ENCODE data around the gene BARHL2.

DNA sequence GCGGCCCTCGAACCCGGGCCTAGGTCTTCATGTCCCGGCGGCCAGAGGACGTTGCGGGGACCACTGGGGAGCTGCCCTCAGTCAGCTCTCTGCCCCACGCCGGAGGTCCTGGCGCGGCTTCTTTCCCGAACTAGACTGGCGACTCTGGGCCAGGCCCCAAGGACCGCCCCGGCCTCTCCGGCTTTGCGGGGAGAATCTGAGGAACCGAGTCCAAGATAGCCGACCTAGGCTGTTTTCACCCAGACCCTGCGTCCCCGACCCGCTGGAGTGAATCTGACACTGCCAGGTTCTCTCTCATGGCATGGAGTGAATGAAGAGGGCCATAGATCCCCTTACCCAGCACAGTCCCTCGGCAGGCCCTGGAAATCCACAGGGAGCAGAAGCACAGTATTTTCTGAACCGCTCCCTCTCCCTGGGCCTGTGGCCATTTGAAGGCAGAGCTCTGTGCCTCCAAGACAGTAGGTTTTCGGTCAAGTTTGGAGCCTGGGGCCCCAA is 9.9 kb upstream of the BARHL2 start:
- TF ChIP-seq, protein P1, sequence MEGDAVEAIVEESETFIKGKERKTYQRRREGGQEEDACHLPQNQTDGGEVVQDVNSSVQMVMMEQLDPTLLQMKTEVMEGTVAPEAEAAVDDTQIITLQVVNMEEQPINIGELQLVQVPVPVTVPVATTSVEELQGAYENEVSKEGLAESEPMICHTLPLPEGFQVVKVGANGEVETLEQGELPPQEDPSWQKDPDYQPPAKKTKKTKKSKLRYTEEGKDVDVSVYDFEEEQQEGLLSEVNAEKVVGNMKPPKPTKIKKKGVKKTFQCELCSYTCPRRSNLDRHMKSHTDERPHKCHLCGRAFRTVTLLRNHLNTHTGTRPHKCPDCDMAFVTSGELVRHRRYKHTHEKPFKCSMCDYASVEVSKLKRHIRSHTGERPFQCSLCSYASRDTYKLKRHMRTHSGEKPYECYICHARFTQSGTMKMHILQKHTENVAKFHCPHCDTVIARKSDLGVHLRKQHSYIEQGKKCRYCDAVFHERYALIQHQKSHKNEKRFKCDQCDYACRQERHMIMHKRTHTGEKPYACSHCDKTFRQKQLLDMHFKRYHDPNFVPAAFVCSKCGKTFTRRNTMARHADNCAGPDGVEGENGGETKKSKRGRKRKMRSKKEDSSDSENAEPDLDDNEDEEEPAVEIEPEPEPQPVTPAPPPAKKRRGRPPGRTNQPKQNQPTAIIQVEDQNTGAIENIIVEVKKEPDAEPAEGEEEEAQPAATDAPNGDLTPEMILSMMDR (conservative IDR thresholded peaks at IDR 0.05) = no peak
- TF ChIP-seq EZH2 (IDR thresholded peaks at IDR 0.05; ENCODE audit: low read depth) = no peak

All from PC-9 (cell line).